HG03280 (cell line): Measurements from ENCODE around the gene L3MBTL4.

ENCODE experiments used
- ATAC-seq: cut with Tn5 transposase; IDR thresholded peaks from one replicate; pipeline ENCODE4 v1.9.1; 2021; ENCODE audit warnings: mild to moderate bottlenecking, moderate library complexity; ENCODE audit not compliant: unreplicated experiment

Gene L3MBTL4

DNA sequence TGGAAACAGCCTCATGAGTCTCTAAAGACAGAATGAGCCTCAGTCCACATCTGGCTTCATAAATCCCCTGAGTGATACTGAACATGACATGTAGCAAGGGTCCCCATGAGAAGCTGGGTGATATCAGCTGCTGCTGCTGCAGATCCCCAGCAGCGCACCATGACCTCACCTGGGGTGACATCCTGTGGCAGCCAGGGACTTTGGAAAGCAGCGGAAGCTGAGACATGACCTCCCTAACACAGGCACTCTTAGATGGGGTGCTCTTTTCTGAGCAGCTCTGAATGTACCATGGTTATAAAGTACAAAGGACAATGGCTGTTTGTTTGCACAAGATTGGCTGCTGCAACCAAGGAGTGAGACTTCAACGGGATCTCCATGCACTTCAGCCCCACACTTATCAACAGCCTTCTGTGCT lies 444.7 kb downstream of the L3MBTL4 start:
- ATAC-seq: no peak

DNA sequence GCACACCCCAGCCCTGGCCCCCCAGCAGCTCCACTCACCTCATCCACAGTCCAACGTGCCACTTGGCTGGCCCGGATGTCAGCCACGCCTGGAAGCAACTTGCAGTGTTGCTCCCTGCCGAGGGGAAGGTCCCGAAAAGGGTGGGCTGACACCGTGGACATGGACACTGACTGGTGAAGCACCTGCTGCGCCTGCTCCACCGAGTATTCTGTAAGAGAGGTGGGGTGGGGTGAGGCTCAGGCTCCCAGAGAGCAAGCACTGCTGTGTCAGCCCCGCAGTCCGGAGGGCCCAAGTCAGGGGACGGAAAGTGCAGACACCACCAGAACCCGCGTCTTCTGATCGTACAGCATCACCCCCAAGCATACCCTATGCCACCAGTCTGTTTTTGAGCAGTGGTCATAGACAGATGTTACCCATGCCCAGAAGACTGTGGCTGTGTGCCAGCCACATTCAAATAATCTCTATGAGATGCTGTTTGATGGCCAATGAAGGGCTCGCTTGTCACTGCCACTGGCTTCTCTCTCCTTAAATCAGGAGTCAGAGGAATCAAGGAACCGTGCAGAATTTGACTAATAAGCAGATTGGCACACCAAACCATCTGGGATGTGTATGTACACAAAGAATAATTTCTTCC lies 445.2 kb downstream of the L3MBTL4 start:
- ATAC-seq: no peak

DNA sequence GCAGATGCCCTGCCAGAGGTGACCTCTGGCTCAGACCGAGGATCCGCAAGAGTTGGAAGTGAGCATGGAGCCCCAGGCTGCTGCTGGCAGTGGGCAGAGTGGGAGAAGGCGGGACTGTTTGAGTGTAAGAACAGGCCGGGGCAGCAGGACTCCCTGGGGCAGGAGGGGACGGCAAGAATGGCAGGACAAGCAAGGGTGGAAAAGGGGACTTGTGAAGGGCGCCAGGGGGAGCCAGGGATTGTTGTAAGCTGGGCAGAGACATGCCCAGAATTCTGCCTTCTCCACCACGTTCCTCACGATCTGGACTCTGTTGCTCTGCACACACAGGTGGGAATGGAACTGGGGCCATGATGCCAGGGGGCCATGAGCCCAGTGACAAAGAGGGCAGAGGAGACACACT lies 447.0 kb downstream of the L3MBTL4 start:
- no peak for ATAC-seq

DNA sequence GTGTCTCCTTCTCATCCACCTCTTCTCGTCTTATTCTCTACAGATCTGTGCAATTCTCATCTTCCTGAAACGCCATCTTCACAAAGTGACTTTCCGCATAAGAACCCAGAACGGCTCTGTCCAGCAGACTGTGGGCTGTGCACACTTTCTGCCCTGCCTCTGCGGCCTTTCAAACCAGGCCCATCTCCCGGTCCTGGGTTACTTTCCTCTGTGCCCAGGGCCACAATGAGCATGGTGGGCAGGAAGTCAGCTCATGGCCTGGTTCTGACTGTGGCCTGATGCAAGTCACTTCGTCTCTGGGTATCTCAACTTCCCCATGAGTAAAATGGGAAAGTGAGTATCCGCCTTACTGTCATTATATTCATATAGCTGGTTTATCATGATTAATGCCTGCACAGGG lies 447.7 kb downstream of the L3MBTL4 start:
- no peak for ATAC-seq

DNA sequence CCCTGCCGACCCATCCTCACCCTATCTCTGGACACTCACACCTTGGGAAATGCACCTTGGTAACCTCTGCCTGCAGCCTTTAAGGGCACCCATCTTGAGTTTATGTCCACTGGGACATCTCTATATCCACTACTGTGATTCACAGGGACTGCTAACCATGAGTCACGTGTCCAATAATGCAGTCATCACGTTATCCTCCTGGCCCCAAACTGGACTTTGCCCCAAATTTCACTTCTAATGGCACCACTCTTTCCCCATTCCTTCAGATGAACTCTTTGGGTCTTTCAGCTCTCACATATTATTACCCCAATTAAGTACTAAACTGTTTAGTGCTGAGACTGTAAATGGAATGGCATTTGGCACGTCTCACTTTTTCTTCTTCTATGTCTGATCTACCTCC lies 448.2 kb downstream of the L3MBTL4 start:
- no peak for ATAC-seq

DNA sequence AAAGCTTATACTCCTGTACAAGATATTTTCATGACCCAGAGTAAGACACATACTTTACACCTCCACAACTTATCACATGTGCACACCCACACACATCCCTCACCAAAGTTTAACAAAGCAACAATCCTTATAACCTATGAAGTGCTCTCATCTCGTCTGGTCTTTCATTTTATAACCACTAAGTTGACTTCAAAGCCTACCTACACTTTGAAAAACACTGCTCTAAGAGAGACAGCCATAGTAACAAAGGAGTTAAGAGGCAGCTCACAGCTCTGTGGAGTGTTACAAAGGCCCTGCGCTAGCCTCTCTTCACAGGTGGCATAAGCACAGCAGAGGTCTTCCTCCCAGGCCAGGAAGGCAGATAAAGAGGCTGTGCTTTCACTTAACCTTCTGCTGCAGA lies 449.7 kb downstream of the L3MBTL4 start:
- ATAC-seq: no peak

DNA sequence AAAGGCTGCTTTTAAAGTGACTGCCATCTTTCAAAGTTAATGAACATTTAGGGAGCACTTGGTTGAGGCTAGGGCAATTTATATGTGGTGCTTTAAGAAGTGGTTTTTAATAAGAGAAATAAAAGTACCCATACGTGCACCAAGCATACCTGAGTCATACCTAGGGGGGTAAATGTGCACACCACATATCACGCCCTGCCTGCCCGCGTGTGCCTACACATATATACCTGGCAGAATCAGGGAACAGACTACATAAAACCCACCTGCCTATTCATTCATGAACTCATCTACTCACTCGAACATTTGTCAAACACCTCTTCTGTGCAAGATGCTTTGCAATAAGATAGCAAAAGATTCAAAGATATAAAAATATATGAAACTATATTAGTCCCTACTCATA lies 450.1 kb downstream of the L3MBTL4 start:
- no peak for ATAC-seq

DNA sequence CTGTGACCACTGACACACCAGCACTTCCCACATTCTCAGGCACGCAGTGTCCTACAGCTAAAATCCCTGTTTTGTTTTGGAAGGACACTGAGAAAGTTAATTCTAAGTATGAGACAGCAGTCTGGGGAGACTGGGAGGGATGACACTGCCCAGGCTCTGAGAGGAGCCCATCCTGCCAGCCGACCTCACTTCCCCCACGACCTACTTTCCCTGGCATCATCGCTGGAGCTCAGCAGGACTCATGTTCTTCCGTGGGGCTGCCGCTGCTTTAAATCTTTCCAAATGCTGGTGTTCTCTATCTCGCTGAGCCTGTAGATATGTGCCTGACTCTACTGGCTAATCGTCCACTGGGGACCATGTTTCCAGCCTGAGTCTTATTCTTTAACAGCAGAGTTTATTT lies 450.6 kb downstream of the L3MBTL4 start:
- no peak for ATAC-seq

DNA sequence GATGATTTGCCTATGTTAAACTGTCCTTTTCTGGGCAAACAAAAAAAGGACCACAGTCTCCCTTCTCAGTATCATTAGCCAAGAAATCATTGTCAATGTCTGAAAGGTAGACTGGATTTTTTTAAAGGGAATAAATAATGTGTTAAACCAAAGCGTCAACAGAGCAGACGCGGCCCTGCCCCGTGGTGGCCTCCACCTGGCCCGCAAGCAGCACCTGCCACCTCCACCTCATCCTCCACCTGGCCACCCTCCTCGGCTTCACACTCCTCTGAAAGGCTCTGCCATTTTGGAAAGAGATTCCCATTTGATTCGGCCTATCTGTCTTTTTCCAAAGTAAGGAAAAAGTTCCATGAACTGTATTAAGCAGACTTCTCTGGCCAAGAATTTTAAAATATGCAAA lies 451.4 kb downstream of the L3MBTL4 start:
- no peak for ATAC-seq

DNA sequence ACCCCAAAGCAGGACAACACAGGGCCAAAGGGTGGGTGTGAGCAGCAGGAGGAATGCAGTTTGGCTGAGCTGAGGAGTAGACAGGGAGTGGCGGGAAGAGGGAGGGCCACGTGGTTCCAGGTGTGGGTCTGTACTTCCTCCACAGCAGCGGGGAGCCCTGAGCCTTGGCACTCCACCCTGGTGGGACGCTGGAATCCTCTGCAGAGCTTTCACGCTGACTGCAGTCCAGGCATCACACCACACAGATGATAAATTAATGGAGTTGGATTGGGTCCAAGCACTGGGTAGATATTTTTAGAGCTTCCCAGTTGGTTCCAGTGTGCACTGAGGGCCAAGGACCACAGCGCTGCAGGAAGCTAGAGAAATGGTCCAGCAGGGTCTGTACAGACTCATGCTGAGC lies 452.3 kb downstream of the L3MBTL4 start:
- ATAC-seq: no peak

DNA sequence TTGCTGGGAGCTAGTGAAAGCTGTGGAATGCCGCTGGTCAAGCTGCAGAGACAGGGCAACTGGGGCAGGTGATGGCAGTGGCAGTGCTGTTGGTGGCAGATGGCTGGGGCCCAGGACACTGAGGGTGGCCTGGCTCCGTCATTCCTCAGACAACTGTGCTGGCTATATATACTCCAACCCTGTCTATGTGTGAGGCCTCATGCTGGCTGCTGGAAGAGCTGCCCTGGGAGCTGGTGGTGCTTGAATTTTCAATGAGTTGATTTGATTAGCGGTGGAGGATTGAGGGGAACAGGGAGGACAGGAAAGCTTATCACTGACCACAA lies 452.9 kb downstream of the L3MBTL4 start:
- no peak for ATAC-seq

DNA sequence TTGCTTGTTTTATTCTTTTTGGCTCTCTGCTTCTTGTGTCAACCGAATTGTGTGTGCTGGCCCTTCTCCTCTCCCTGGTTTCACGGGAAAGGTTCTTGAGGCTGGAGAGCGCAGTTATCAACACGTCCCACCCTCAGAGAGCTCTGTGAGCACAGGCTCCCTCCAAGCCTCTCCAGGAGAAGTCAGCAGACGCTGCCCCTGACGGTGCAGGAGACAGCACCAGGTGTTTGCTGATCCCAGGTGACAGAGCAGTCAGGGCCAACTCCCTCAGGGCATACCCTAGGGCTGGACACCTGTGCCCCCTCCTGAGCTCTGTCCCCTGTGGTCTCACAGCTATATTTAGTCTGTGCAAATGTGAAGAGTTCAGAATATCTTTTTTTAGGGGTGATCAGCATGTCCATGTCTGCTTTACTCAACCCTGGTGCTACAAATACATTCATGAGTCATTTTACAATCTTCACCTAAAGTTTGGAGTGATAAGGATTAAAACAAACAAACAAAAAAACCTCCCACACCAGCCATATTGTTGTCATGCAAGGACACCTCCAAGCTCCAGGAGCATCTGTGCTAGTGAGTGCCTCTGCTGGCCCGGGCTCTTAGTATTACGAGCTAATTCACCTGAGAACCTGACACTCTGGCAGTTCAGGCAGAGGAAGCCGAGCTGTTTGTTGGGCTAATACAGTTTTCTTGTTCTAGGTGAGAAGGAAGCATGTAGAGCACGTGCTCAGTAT lies 453.4 kb downstream of the L3MBTL4 start:
- no peak for ATAC-seq

DNA sequence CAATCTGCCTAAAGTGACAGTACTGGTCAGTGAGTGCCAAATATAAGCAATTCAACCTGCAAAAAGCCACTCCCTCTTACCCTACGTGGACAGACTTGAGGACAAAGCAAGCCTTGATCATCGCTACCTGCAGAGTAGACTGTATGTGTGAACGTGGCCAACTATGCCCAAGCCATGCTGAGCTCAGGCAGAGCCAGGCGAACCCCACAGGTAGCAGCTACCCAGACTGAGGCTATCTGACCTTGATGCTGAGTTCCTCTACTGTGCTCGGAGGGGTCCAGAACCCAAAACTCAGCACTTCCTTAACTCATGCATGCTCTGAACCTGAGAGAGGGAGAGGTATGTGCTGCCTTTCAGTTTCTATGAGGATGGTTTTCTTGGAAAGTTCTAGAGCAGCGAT lies 455.9 kb downstream of the L3MBTL4 start:
- ATAC-seq: no peak

DNA sequence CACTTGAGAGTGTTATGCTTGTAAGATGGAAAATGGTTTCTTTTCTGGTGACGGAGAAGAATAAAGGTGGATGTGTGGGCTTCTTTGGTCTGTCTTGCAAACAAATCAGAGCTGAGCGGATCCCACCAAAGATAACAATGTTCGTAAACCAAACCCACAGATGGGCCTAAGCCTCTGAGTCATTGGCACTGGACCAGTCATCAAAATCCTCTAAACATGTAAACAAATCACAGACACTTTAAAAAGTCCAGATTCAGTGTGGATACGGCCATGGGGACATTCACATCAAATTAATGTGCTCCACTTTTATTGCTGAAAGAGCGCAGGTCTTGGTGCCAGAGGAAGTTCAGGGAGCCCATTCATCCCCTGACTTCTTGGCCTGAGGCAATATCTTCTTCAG lies 458.9 kb downstream of the L3MBTL4 start:
- no peak for ATAC-seq

DNA sequence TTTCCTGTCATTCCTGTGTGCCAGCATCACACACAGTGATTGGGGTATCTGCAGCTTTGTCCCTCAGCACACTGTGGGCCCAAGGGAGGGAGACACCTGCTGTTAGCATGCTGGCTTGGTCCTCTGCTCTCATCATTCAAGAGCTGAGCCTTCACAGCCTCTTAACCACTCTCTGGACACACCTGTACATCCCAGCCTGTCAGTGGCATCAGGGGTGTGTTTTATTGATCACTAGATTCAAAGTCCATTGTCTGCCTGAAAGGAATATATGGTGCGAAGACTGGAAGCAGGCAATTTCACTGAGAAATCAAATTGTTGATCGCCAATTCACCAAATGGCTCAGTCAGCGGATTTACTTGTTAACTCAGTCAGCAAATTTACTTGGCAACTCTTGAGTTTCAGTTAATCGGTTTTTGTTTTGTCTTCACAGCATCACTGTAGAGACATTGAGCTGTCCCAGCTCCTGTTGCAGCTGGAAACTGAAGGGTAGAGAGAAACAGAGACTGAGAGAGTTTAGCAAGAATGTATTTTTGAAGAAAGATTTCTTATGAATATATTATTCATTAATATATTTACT lies 463.1 kb downstream of the L3MBTL4 start:
- ATAC-seq: no peak

DNA sequence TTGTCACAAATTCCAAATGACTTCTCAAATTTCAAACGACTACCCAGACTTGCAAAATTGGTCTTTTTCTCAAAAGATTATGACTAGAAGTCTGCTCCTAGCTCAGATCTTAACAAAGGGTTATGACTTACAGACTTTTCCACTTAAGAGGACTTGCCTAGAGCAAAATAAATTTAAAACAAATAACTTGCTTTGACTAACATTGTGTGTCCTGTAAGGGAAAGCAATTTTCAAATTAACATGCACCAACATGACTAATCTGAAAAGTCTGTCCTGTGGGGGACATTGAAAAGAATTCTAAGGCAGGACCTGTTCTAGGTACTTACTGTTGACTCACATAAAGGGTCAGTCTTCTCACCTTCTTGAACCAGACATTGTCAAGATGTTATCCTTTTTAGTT lies 465.9 kb downstream of the L3MBTL4 start:
- no peak for ATAC-seq

DNA sequence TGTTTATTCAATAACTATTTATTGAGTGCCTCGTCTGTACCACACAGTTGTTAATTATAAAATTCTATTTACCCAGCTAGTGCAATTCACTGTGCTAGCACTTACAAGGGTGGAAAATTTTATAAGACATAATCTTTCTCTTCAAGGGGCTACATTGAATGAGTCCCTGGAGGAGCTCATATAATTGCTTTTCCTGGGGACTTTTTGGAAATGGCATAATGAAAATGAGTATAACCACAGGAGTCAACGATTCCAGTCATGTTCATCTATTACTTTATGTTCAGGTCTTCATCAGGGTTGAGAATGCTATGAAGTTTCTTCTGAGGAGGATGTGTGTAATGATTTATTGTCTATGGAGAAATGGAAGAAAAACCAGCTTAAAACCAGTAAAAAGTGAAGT lies 466.5 kb downstream of the L3MBTL4 start:
- no peak for ATAC-seq

DNA sequence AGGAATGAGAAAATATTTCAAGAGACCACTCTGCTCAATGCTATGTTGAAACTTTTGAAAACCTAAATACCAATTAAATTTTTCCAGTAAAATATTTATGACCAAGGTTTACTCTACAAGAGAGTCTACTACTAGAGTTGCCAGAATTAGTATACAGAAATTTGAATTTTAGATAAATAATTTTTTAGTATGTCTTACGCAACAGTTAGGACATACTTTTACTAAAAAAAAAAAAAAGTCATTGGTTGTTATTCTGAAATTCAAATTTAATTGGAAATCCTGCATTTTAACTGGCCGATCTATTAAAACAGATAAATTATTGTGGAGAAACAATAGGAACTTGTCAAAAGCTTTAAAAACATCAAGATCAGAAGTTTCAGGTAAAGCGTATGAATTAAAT lies 470.3 kb downstream of the L3MBTL4 start:
- ATAC-seq: no peak

DNA sequence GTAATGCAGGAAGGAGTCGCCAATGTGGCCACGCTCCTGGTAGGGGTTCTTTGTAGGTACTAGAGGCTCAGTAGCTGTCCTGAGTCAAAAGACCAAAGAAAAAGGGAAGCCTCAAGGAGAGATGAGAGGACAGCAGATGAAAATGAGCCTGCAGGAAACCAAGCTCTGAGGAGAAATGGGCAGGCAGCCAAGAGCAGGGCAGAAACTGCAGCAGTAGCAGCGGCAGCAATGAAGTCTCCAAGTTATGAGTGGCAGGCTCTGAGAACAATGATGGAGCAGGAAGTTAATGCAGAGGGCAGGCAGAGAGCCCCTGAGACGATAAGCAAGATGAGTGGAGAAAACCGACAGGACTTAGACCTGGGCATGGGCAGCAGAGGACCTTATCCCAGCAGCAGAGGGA lies 471.2 kb downstream of the L3MBTL4 start:
- ATAC-seq: no peak

DNA sequence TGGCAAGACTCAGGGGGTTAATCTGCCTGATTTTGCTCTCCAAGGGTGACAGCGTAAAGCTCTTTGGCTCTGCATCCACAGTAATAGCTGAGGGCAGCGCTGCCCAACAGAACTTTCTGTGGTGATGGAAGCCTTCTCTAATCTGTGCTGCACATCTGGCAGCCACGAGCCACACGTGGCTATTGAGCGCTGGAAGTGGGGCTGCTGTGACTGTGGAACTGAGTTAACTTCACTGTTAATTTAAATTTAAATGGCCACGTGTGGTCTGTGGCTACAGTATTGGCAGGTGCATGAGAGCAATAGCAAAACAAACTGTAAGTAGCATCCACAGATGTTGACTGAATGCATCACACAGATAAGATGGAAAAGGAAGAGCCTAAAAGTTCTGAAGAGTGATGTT lies 472.1 kb downstream of the L3MBTL4 start:
- ATAC-seq: no peak

DNA sequence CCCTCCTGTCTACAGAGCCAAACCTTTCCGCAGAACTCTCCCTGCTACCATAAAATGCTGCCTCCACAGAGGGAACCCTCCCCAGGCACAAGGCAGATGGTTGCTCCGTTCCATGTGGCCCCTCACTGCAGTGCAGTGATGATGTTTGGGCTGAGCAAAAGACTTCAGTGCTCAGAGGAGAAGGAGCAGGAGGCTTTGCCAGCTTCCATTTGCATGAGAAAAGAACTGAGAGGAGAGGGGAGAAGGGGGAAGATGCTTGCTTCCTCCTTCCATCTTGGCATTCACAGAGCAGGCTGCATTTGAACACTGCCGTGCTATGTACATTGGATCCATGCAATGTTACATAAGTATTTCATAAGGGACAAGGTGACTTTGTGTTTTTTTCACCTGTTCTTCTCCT lies 472.8 kb downstream of the L3MBTL4 start:
- no peak for ATAC-seq

DNA sequence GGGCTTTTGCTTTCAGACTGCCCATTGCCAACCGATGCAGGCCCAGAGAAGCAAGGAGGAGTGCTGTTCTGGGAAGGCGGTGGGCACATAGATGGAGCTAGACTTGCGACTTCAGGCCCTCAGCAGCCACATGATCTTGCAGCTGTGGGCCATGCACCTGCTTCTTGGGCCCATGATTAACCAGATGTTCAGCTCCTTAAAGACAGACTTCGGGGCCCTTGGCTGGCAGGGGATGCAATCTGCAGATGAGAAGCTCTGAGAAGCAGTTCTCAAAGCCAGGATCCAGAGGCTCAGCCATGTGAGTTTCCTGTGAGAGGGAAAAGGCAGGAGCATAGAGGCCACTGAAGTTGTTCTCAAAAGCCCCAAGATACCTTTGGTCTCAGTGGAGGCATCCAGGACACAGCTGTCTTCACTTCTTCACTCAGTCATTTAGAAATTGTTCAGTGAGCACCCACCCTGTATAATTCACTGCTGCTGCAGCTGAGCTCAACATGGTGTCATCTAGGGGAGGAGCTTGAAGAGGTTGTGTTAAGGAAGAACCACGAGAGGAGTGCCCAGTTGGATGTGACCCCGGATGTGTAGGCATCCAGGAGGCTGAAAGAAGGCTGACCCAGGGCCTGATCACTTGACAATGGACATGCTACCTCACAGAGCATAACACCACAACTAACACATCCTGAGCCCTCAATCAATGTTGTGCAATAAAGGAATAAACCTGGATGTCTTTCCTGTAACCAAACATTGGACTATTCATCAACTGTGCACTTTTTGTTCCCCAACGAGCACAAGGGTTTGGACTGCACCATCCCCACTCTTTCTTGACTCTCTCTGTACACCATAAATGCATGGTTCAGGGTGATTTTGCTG lies 474.7 kb downstream of the L3MBTL4 start:
- no peak for ATAC-seq
